ENCODE results near the gene OAS1. TPM values are rescaled to one million over a fixed set of nuclear protein-coding genes. Genes with fewer than 3 reads are reported as not detected.

OAS1 gene
- total RNA-seq, 1 experiment from 2014 or later, result 0.64 TPM

DNA sequence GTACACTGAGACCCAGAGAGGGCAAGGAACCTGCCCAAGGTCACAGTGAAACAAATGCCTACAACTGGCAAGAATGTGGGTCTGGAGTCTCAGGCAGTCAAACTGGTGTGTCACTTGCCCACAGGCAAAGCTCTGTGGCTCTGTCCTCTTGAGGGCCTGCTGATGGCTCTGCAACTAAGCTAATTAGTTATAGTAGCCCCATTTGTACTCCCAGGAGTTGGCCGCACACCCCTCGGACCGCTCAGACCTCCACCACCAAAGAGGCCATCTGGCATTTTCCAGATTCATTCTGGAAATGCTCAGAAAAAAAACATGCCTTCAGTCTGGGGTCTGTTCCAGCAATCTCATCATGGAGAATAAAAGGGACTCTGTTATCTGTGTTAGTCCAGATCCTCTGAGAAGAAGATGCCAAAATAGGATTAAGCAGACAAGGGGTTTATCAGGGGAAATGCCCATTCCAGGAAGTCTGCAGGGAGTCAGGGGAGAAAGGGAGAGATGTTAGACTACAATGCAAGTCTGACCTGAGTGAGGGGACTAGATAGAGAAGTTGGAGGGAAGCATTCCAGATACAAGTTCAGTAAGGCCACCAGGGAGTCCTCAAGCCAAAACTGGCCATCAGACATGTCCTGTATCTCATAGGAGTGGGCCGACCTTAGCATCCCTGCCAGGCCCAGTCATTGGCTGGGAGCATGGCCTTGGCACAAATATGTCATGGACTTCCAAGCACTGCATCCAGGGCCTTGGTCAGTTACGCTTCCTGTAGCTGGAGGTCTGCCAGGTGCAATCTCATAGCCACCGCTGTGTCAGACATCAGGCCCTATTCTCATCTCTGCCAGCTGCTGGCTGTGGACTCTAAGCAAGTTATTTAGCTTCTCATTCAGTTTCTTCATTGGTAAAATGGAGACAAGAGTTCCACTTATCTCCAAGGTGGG lies 15.4 kb upstream of the OAS1 start:
- Histone ChIP-seq H3K4me2 (ENCODE audit: low read length) (no peak overlapping the region), H3K9me3 (ENCODE audit: control insufficient read depth in 1 of 2, insufficient read depth in 1 of 2, low read depth in 1 of 2, low read length in 2 of 2) (no peaks in the 10 kb centered on the region), H3K9me2 (ENCODE audit: insufficient read depth) (no peaks in the 10 kb centered on the region), H3K79me2 (ENCODE audit: insufficient read depth, low read length) (no peaks in the 10 kb centered on the region), H3K27ac (ENCODE audit: low read depth, low read length) (no peak overlapping the region), H3K4me3 (replicated peaks in 1 of 2; ENCODE audit: low read depth in 1 of 2, low read length in 2 of 2) (no peak overlapping the region), H4K20me1 (ENCODE audit: insufficient read depth) (no peaks in the 10 kb centered on the region), H3K36me3 (ENCODE audit: control insufficient read depth in 1 of 2, insufficient read depth in 2 of 2, low read length in 2 of 2) (no peaks in the 10 kb centered on the region), H3K9ac (ENCODE audit: low read length) (no peak overlapping the region), H3K4me1 (ENCODE audit: control insufficient read depth in 1 of 2, insufficient read depth in 2 of 2, low read length in 2 of 2) (no peaks in the 10 kb centered on the region), H3K27me3 (ENCODE audit: insufficient read depth, low read length) (peaks cover 44% of the 10 kb centered on the region), H2AFZ (ENCODE audit: low read depth, low read length, poor library complexity, severe bottlenecking) (no peak overlapping the region)
- ChIA-PET POLR2A (no interaction called here), RAD21 (ENCODE audit: low non-redundant PET in 1 of 2, low total read pairs in 2 of 2, uncharacterized antibody in 2 of 2, unreplicated experiment in 2 of 2) (no interaction called here), CTCF (no interaction called here)
- no TSS peak for BruUV-seq (replicated peaks)
- TF ChIP-seq EGR1 (IDR thresholded peaks at IDR 0.05; ENCODE audit: low read depth), result no peak
- no peak for TF ChIP-seq EZH2phosphoT487 (IDR thresholded peaks at IDR 0.05; ENCODE audit: borderline replicate concordance)
- no peak for TF ChIP-seq ZFX (IDR thresholded peaks at IDR 0.05)
- no peak for TF ChIP-seq RAD21 (IDR thresholded peaks at IDR 0.05; ENCODE audit: low read depth)
- TF ChIP-seq, protein P1, sequence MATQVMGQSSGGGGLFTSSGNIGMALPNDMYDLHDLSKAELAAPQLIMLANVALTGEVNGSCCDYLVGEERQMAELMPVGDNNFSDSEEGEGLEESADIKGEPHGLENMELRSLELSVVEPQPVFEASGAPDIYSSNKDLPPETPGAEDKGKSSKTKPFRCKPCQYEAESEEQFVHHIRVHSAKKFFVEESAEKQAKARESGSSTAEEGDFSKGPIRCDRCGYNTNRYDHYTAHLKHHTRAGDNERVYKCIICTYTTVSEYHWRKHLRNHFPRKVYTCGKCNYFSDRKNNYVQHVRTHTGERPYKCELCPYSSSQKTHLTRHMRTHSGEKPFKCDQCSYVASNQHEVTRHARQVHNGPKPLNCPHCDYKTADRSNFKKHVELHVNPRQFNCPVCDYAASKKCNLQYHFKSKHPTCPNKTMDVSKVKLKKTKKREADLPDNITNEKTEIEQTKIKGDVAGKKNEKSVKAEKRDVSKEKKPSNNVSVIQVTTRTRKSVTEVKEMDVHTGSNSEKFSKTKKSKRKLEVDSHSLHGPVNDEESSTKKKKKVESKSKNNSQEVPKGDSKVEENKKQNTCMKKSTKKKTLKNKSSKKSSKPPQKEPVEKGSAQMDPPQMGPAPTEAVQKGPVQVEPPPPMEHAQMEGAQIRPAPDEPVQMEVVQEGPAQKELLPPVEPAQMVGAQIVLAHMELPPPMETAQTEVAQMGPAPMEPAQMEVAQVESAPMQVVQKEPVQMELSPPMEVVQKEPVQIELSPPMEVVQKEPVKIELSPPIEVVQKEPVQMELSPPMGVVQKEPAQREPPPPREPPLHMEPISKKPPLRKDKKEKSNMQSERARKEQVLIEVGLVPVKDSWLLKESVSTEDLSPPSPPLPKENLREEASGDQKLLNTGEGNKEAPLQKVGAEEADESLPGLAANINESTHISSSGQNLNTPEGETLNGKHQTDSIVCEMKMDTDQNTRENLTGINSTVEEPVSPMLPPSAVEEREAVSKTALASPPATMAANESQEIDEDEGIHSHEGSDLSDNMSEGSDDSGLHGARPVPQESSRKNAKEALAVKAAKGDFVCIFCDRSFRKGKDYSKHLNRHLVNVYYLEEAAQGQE (IDR thresholded peaks at IDR 0.05; ENCODE audit: low read depth), result no peak
- TF ChIP-seq FOSL1 (IDR thresholded peaks at IDR 0.05; ENCODE audit: low read depth), result no peak
- no peak for TF ChIP-seq EZH2 (IDR thresholded peaks at IDR 0.05)
- TF ChIP-seq SRF (IDR thresholded peaks at IDR 0.05; ENCODE audit: low read depth), result no peak
- TF ChIP-seq, protein P2, sequence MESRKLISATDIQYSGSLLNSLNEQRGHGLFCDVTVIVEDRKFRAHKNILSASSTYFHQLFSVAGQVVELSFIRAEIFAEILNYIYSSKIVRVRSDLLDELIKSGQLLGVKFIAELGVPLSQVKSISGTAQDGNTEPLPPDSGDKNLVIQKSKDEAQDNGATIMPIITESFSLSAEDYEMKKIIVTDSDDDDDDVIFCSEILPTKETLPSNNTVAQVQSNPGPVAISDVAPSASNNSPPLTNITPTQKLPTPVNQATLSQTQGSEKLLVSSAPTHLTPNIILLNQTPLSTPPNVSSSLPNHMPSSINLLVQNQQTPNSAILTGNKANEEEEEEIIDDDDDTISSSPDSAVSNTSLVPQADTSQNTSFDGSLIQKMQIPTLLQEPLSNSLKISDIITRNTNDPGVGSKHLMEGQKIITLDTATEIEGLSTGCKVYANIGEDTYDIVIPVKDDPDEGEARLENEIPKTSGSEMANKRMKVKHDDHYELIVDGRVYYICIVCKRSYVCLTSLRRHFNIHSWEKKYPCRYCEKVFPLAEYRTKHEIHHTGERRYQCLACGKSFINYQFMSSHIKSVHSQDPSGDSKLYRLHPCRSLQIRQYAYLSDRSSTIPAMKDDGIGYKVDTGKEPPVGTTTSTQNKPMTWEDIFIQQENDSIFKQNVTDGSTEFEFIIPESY (IDR thresholded peaks at IDR 0.05; ENCODE audit: extremely low read depth, insufficient replicate concordance, low read length), result no peak
- TF ChIP-seq CBX3 (IDR thresholded peaks at IDR 0.05; ENCODE audit: low read depth), result no peak
- no peak for TF ChIP-seq JUND (IDR thresholded peaks at IDR 0.05)
- TF ChIP-seq, protein P3, sequence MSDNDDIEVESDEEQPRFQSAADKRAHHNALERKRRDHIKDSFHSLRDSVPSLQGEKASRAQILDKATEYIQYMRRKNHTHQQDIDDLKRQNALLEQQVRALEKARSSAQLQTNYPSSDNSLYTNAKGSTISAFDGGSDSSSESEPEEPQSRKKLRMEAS (IDR thresholded peaks at IDR 0.05), result no peak
- no peak for TF ChIP-seq TCF7L2 (IDR thresholded peaks at IDR 0.05; ENCODE audit: borderline replicate concordance, extremely low read depth, insufficient read depth, insufficient read length)
- intact Hi-C loops (cut with micrococcal nuclease), result no loop called here
- ATAC-seq (no peak), DNase-seq (ENCODE audit: low read depth, low spot score) (no peak)
